B cell (primary cell): ENCODE results near the gene PAM.

Source experiments
- CTCF ChIP-seq: fragments of 200-600 bp; IDR thresholded peaks from one replicate; pipeline ENCODE4 v1.8.0; 2022; ENCODE audit warnings: antibody characterized with exemption, mild to moderate bottlenecking
- EZH2 ChIP-seq: IDR thresholded peaks from 2 replicates; pipeline ENCODE4 v1.6.1; 2012; ENCODE audit warnings: borderline replicate concordance, low read depth, mild to moderate bottlenecking, moderate library complexity, low read length; ENCODE audit not compliant: insufficient read depth, poor library complexity, severe bottlenecking

GRCh38 chr5:102713682-102714231 lies 41.3 kb upstream of the PAM start:
- TF ChIP-seq CTCF (no peak), EZH2 (no peak)
